Midbrain (tissue), 1 donor: ENCODE measurements around the gene TMEM126A.
"Not testable (repeated sequence)": the region's sequence is repeated elsewhere in the genome, so short reads cannot be mapped to it uniquely, and the experiment has no call there.

Source experiments
- DNase-seq: peaks from one replicate; lab custom pipeline; 2025; lab: John Stamatoyannopoulos, UW

TMEM126A gene

GRCh38 chr11:85647604-85648299, at the start of gene TMEM126A:
Gene TMEM126A, plus strand, starts transcription at chr11:85647967. Its CDS starts 2,289 bp downstream, at chr11:85650256.
- DNase-seq: peak; percentile 89

GRCh38 chr11:85599083-85599482, 48.7 kb upstream of the TMEM126A start:
- no peak for DNase-seq

- DNase-seq: no peak
Measured at GRCh38 chr11:85602526-85603213, 45.1 kb upstream of the TMEM126A start.

GRCh38 chr11:85603220-85603619, 44.5 kb upstream of the TMEM126A start:
- no peak for DNase-seq

- not testable (repeated sequence) for DNase-seq
Measured at GRCh38 chr11:85606237-85606636, 41.5 kb upstream of the TMEM126A start.

- DNase-seq: not testable (repeated sequence)
Measured at GRCh38 chr11:85608621-85609020, 39.1 kb upstream of the TMEM126A start.

- not testable (repeated sequence) for DNase-seq
Measured at GRCh38 chr11:85609286-85609685, 38.5 kb upstream of the TMEM126A start.

GRCh38 chr11:85611643-85612042, 36.1 kb upstream of the TMEM126A start:
- DNase-seq: not testable (repeated sequence)

GRCh38 chr11:85619499-85619898, 28.3 kb upstream of the TMEM126A start:
- no peak for DNase-seq

- no peak for DNase-seq
Measured at GRCh38 chr11:85620256-85620655, 27.5 kb upstream of the TMEM126A start.

- DNase-seq: no peak
Measured at GRCh38 chr11:85626496-85626895, 21.3 kb upstream of the TMEM126A start.

- peak; percentile 68 for DNase-seq
Measured at GRCh38 chr11:85627332-85627997, 20.3 kb upstream of the TMEM126A start, which contains the start of gene DLG2. Gene DLG2, minus strand, starts transcription at chr11:85627344.

GRCh38 chr11:85627998-85628770, 19.6 kb upstream of the TMEM126A start, which contains the start of gene TMEM126B:
Gene TMEM126B, plus strand, starts transcription at chr11:85628593. Its CDS starts 15 bp downstream, at chr11:85628608.
- DNase-seq: peak; percentile 99

GRCh38 chr11:85628771-85629341, 18.9 kb upstream of the TMEM126A start:
- peak; percentile 50 for DNase-seq

- DNase-seq: no peak
Measured at GRCh38 chr11:85634747-85635146, 13.0 kb upstream of the TMEM126A start.

GRCh38 chr11:85643191-85643614, 4.6 kb upstream of the TMEM126A start:
- DNase-seq: no peak

GRCh38 chr11:85647078-85647477, 689 bp upstream of the TMEM126A start:
- DNase-seq: no peak

- no peak for DNase-seq
Measured at GRCh38 chr11:85651118-85651517, 3.4 kb downstream of the TMEM126A start.

- no peak for DNase-seq
Measured at GRCh38 chr11:85652786-85653447, 5.2 kb downstream of the TMEM126A start.

- not testable (repeated sequence) for DNase-seq
Measured at GRCh38 chr11:85654343-85654742, 6.6 kb downstream of the TMEM126A start.

- DNase-seq: no peak
Measured at GRCh38 chr11:85656777-85657176, 9.0 kb downstream of the TMEM126A start.
